Measurements from ENCODE around the gene PCDHGA4. TPM values are rescaled to one million over a fixed set of nuclear protein-coding genes. Genes with fewer than 3 reads are reported as not detected.
"Not testable (repeated sequence)": the region's sequence is repeated elsewhere in the genome, so short reads cannot be mapped to it uniquely, and the experiment has no call there.

Gene PCDHGA4
- total and polyA plus RNA-seq, 4 donors, result 0.35 to 7.0 (median 2.5) TPM

- Histone ChIP-seq H3K4me1 (ENCODE audit: control insufficient read depth in 5 of 5, insufficient read depth in 5 of 5, low read length in 5 of 5) (no peaks in the 10 kb centered on the region), H3K27ac (ENCODE audit: low read depth in 1 of 2, low read length in 1 of 2) (no peak within 1 kb of the TSS), H3K9me3 (ENCODE audit: control insufficient read depth in 4 of 4, insufficient read depth in 3 of 4, low read length in 3 of 4) (peaks cover 8 to 40% (median 23%) of the 10 kb centered on the region in 4 donors), H3K4me3 (no peak within 1 kb of the TSS), H3K9ac (ENCODE audit: insufficient read depth in 1 of 2, low read length in 2 of 2) (no peak within 1 kb of the TSS), H3K27me3 (ENCODE audit: control insufficient read depth in 3 of 3, insufficient read depth in 3 of 3, low read length in 2 of 3) (peaks cover 0 to 5% (median 0%) of the 10 kb centered on the region in 3 donors), H3K36me3 (ENCODE audit: control insufficient read depth in 4 of 4, insufficient read depth in 4 of 4, low read length in 4 of 4) (no peaks in the 10 kb centered on the region)
- DNase-seq, result peak in 1 of 3 donors; percentile 6
- ATAC-seq (ENCODE audit: insufficient read depth, low FRiP score), result no peak
- WGBS, 2 donors, result 14 to 15% methylated on average over 37 of the region's 37 CpGs
- TF ChIP-seq, protein P1, sequence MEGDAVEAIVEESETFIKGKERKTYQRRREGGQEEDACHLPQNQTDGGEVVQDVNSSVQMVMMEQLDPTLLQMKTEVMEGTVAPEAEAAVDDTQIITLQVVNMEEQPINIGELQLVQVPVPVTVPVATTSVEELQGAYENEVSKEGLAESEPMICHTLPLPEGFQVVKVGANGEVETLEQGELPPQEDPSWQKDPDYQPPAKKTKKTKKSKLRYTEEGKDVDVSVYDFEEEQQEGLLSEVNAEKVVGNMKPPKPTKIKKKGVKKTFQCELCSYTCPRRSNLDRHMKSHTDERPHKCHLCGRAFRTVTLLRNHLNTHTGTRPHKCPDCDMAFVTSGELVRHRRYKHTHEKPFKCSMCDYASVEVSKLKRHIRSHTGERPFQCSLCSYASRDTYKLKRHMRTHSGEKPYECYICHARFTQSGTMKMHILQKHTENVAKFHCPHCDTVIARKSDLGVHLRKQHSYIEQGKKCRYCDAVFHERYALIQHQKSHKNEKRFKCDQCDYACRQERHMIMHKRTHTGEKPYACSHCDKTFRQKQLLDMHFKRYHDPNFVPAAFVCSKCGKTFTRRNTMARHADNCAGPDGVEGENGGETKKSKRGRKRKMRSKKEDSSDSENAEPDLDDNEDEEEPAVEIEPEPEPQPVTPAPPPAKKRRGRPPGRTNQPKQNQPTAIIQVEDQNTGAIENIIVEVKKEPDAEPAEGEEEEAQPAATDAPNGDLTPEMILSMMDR (IDR thresholded peaks at IDR 0.05; ENCODE audit: control extremely low read depth, extremely low read depth), result no peak
These were observed 27.9 kb downstream of the PCDHGA4 start, which contains the start of gene PCDHGA7 for GRCh38 chr5:141382469-141383294. Gene PCDHGA7, plus strand, starts transcription at chr5:141382742. Its CDS starts 158 bp downstream, at chr5:141382900.

GRCh38 chr5:141383345-141383744, 28.5 kb downstream of the PCDHGA4 start:
- no peak for ATAC-seq (ENCODE audit: insufficient read depth, low FRiP score)
- no peak overlapping the region for H3K4me3 ChIP-seq
- H3K9ac ChIP-seq (ENCODE audit: insufficient read depth in 1 of 2, low read length in 2 of 2), result no peak overlapping the region
- no peak for DNase-seq
- TF ChIP-seq, protein P1 (IDR thresholded peaks at IDR 0.05; ENCODE audit: control extremely low read depth, extremely low read depth), result no peak
- WGBS, 2 donors, result 30 to 37% methylated on average over 21 of the region's 21 CpGs
- no peak overlapping the region for H3K27ac ChIP-seq (ENCODE audit: low read depth in 1 of 2, low read length in 1 of 2)
- no peaks in the 10 kb centered on the region for H3K4me1 ChIP-seq (ENCODE audit: control insufficient read depth in 5 of 5, insufficient read depth in 5 of 5, low read length in 5 of 5)
- peaks cover 0 to 3% (median 0%) of the 10 kb centered on the region in 4 donors for H3K36me3 ChIP-seq (ENCODE audit: control insufficient read depth in 4 of 4, insufficient read depth in 4 of 4, low read length in 4 of 4)
- peaks cover 8 to 39% (median 23%) of the 10 kb centered on the region in 4 donors for H3K9me3 ChIP-seq (ENCODE audit: control insufficient read depth in 4 of 4, insufficient read depth in 3 of 4, low read length in 3 of 4)
- peaks cover 0 to 5% (median 0%) of the 10 kb centered on the region in 3 donors for H3K27me3 ChIP-seq (ENCODE audit: control insufficient read depth in 3 of 3, insufficient read depth in 3 of 3, low read length in 2 of 3)

GRCh38 chr5:141384471-141385267, 29.8 kb downstream of the PCDHGA4 start:
- peaks cover 6 to 44% (median 31%) of the 10 kb centered on the region in 4 donors for H3K9me3 ChIP-seq (ENCODE audit: control insufficient read depth in 4 of 4, insufficient read depth in 3 of 4, low read length in 3 of 4)
- no peak overlapping the region for H3K27ac ChIP-seq (ENCODE audit: low read depth in 1 of 2, low read length in 1 of 2)
- peaks cover 0 to 4% (median 0%) of the 10 kb centered on the region in 4 donors for H3K36me3 ChIP-seq (ENCODE audit: control insufficient read depth in 4 of 4, insufficient read depth in 4 of 4, low read length in 4 of 4)
- TF ChIP-seq, protein P1 (IDR thresholded peaks at IDR 0.05; ENCODE audit: control extremely low read depth, extremely low read depth), result no peak
- no peak overlapping the region for H3K9ac ChIP-seq (ENCODE audit: insufficient read depth in 1 of 2, low read length in 2 of 2)
- peaks cover 0 to 5% (median 0%) of the 10 kb centered on the region in 3 donors for H3K27me3 ChIP-seq (ENCODE audit: control insufficient read depth in 3 of 3, insufficient read depth in 3 of 3, low read length in 2 of 3)
- H3K4me3 ChIP-seq, result no peak overlapping the region
- no peak for DNase-seq
- no peaks in the 10 kb centered on the region for H3K4me1 ChIP-seq (ENCODE audit: control insufficient read depth in 5 of 5, insufficient read depth in 5 of 5, low read length in 5 of 5)
- 46 to 57% methylated on average over 42 to 43 of the region's 43 CpGs for WGBS, 2 donors
- no peak for ATAC-seq (ENCODE audit: insufficient read depth, low FRiP score)

- H3K4me1 ChIP-seq (ENCODE audit: control insufficient read depth in 5 of 5, insufficient read depth in 5 of 5, low read length in 5 of 5), result not testable (repeated sequence)
These were observed 32.9 kb downstream of the PCDHGA4 start, which contains the start of gene PCDHGB4 for GRCh38 chr5:141387557-141388311. Gene PCDHGB4, plus strand, starts transcription at chr5:141387698. Its CDS starts 187 bp downstream, at chr5:141387885.

More at GRCh38 chr5:141387557-141388311, 32.9 kb downstream of the PCDHGA4 start, which contains the start of gene PCDHGB4:
- not testable (repeated sequence) for H3K9ac ChIP-seq (ENCODE audit: insufficient read depth in 1 of 2, low read length in 2 of 2); H3K4me3 ChIP-seq; H3K27me3 ChIP-seq (ENCODE audit: control insufficient read depth in 3 of 3, insufficient read depth in 3 of 3, low read length in 2 of 3); H3K36me3 ChIP-seq (ENCODE audit: control insufficient read depth in 4 of 4, insufficient read depth in 4 of 4, low read length in 4 of 4); H3K27ac ChIP-seq (ENCODE audit: low read depth in 1 of 2, low read length in 1 of 2)
- WGBS, 2 donors, result 13 to 14% methylated on average over 17 to 22 of the region's 40 CpGs
- peak in 2 of 3 donors; percentile 17 to 19 for DNase-seq
- peaks cover 3 to 48% (median 26%) of the 10 kb centered on the region in 4 donors for H3K9me3 ChIP-seq (ENCODE audit: control insufficient read depth in 4 of 4, insufficient read depth in 3 of 4, low read length in 3 of 4)
- peak; percentile 62 for ATAC-seq (ENCODE audit: insufficient read depth, low FRiP score)
